Measurements from ENCODE around the gene NUP160.

- TF ChIP-seq PATZ1 (CRISPR knock-in tag; IDR thresholded peaks at IDR 0.05; ENCODE audit: borderline replicate concordance) (no peak), ZFP3 (CRISPR knock-in tag; IDR thresholded peaks at IDR 0.05) (no peak), CSDC2 (CRISPR knock-in tag; IDR thresholded peaks at IDR 0.05) (no peak), ARNTL (CRISPR knock-in tag; IDR thresholded peaks at IDR 0.05; ENCODE audit: borderline replicate concordance, low read depth) (no peak), TSHZ2 (CRISPR knock-in tag; IDR thresholded peaks at IDR 0.05) (no peak), POU6F1 (CRISPR knock-in tag; IDR thresholded peaks at IDR 0.05; ENCODE audit: borderline replicate concordance, low read depth) (no peak), ZFP30 (CRISPR knock-in tag; IDR thresholded peaks at IDR 0.05) (no peak)
These were observed 636 bp downstream of the NUP160 start for GRCh38 chr11:47847537-47847891.
